HepG2 (cell line): Measurements from ENCODE around the gene ZBTB32. TPM values are rescaled to one million over a fixed set of nuclear protein-coding genes. Genes with fewer than 3 reads are reported as not detected.
A peak's percentile ranks its signal among the peaks of the same experiment; 100 is the strongest.

Experiments
- ATF6 ChIP-seq: sonication (generic); formaldehyde crosslinking; conservative IDR thresholded peaks from 2 replicates; pipeline ENCODE4 v1.4.0; 2020; ENCODE audit warnings: missing genetic modification reagents
- CBFB ChIP-seq: sonication (generic); formaldehyde crosslinking; IDR thresholded peaks from 2 replicates; pipeline ENCODE4 v1.4.0; 2020; ENCODE audit warnings: missing genetic modification reagents
- DMAP1 ChIP-seq: IDR thresholded peaks from 2 replicates; pipeline ENCODE4 v1.6.1; 2016
- ERF ChIP-seq: IDR thresholded peaks from 2 replicates; pipeline ENCODE4 v1.6.1; 2018; ENCODE audit warnings: missing biosample characterization, missing genetic modification reagents
- FOXA3 ChIP-seq: IDR thresholded peaks from 2 replicates; pipeline ENCODE4 v1.6.1; 2016; ENCODE audit warnings: missing genetic modification reagents, missing compliant biosample characterization
- HOXA9 ChIP-seq: sonication (generic); formaldehyde crosslinking; IDR thresholded peaks from 2 replicates; pipeline ENCODE4 v1.8.1; 2022; ENCODE audit warnings: missing genetic modification reagents, mild to moderate bottlenecking, moderate library complexity, borderline replicate concordance
- JUND ChIP-seq: sonication (generic); formaldehyde crosslinking; IDR thresholded peaks from 2 replicates; pipeline ENCODE4 v1.8.0; 2022; ENCODE audit warnings: mild to moderate bottlenecking, missing genetic modification reagents
- NCOR1 ChIP-seq: fragments of 200-600 bp; sonication (generic); IDR thresholded peaks from 2 replicates; pipeline ENCODE4 v1.7.0; 2017; ENCODE audit warnings: antibody characterized with exemption, low read length, borderline replicate concordance
- NFKBIZ ChIP-seq: IDR thresholded peaks from 2 replicates; pipeline ENCODE4 v1.6.1; 2018; ENCODE audit warnings: missing genetic modification reagents, missing compliant biosample characterization
- NKX3-1 ChIP-seq: sonication (generic); formaldehyde crosslinking; IDR thresholded peaks from 2 replicates; pipeline ENCODE4 v1.5.0; 2020; ENCODE audit warnings: missing genetic modification reagents
- NONO ChIP-seq, 2 experiments: fragments of 450-650 bp in 1 of 2; sonication (generic) in 1 of 2; formaldehyde crosslinking in 1 of 2; IDR thresholded peaks in 1 of 2; conservative IDR thresholded peaks in 1 of 2; 2 replicates each; pipeline versions ENCODE4 v1.6.1 to v1.8.0; 2017 to 2022; ENCODE audit warnings: mild to moderate bottlenecking in 1 of 2, missing genetic modification reagents in 1 of 2, moderate library complexity in 1 of 2
- POGK ChIP-seq: sonication (generic); formaldehyde crosslinking; conservative IDR thresholded peaks from 2 replicates; pipeline ENCODE4 v1.8.0; 2022; ENCODE audit warnings: mild to moderate bottlenecking, moderate library complexity, missing genetic modification reagents
- POLR2G ChIP-seq: fragments of 200-400 bp; formaldehyde crosslinking; IDR thresholded peaks from 2 replicates; pipeline ENCODE4 v1.6.1; 2018; ENCODE audit warnings: mild to moderate bottlenecking, low read depth, low read length, moderate library complexity
- REXO4 ChIP-seq: sonication (generic); formaldehyde crosslinking; IDR thresholded peaks from 2 replicates; pipeline ENCODE4 v1.8.0; 2022; ENCODE audit warnings: missing genetic modification reagents, mild to moderate bottlenecking, borderline replicate concordance
- SP1 ChIP-seq, 2 experiments: fragments of 450-650 bp in 1 of 2; sonication (generic) in 1 of 2; formaldehyde crosslinking in 1 of 2; IDR thresholded peaks; 2 replicates each; pipeline versions ENCODE4 v1.4.0 to v1.6.1; 2016 to 2020; ENCODE audit warnings: missing genetic modification reagents in 1 of 2
- SP140L ChIP-seq: sonication (generic); formaldehyde crosslinking; IDR thresholded peaks from 2 replicates; pipeline ENCODE4 v1.4.0; 2020; ENCODE audit warnings: missing genetic modification reagents, borderline replicate concordance
- THYN1 ChIP-seq: sonication (generic); formaldehyde crosslinking; IDR thresholded peaks from 2 replicates; pipeline ENCODE4 v1.8.1; 2023; ENCODE audit warnings: low read depth, mild to moderate bottlenecking, moderate library complexity, missing genetic modification reagents, borderline replicate concordance
- ZBTB38 ChIP-seq: sonication (generic); formaldehyde crosslinking; IDR thresholded peaks from 2 replicates; pipeline ENCODE4 v1.5.1; 2020; ENCODE audit warnings: mild to moderate bottlenecking, missing genetic modification reagents
- ZNF354B ChIP-seq: sonication (generic); formaldehyde crosslinking; IDR thresholded peaks from 2 replicates; pipeline ENCODE4 v1.8.0; 2022; ENCODE audit warnings: mild to moderate bottlenecking, missing genetic modification reagents
- ZNF605 ChIP-seq: sonication (generic); formaldehyde crosslinking; IDR thresholded peaks from 2 replicates; pipeline ENCODE4 v1.8.0; 2022; ENCODE audit warnings: mild to moderate bottlenecking, missing genetic modification reagents
- ZNF776 ChIP-seq: sonication (generic); formaldehyde crosslinking; IDR thresholded peaks from 2 replicates; pipeline ENCODE4 v1.4.0; 2020; ENCODE audit warnings: mild to moderate bottlenecking, missing genetic modification reagents
- polyA plus RNA-seq, 8 experiments: library from polyadenylated mRNA; depleted of rRNA in 3 of 8; stranded (reverse) in 7 of 8; unstranded in 1 of 8; fragments of >200 nt; fragmentation: Illumina TruSeq in 4 of 8; extraction: Trizol in 4 of 8; gene quantifications; 2 replicates each; pipeline versions ENCODE4 v1.2.1 to v1.2.3, GENCODE V29; 2011 to 2016; ENCODE audit warnings: low read depth in 4 of 8, missing spikeins in 1 of 8, mixed read lengths in 1 of 8; ENCODE audit not compliant: insufficient read depth in 1 of 8
- total RNA-seq, 5 experiments: library from RNA; depleted of rRNA; stranded (reverse); fragments of >200 nt; fragmentation: Illumina TruSeq; extraction: Trizol; gene quantifications; 2 replicates each; pipeline ENCODE4 v1.2.3, GENCODE V29; 2016; ENCODE audit warnings: low read depth in 1 of 5
- TF ChIP-seq, protein P1 (sequence below): sonication (generic); formaldehyde crosslinking; IDR thresholded peaks from 2 replicates; pipeline ENCODE4 v1.5.1; 2020; ENCODE audit warnings: mild to moderate bottlenecking, missing genetic modification reagents, moderate library complexity

Gene ZBTB32
- total and polyA plus RNA-seq, 2 of the 13 experiments (the other 11 are each of a cell fraction or from before 2014, with no cell fraction given) = not detected

DNA sequence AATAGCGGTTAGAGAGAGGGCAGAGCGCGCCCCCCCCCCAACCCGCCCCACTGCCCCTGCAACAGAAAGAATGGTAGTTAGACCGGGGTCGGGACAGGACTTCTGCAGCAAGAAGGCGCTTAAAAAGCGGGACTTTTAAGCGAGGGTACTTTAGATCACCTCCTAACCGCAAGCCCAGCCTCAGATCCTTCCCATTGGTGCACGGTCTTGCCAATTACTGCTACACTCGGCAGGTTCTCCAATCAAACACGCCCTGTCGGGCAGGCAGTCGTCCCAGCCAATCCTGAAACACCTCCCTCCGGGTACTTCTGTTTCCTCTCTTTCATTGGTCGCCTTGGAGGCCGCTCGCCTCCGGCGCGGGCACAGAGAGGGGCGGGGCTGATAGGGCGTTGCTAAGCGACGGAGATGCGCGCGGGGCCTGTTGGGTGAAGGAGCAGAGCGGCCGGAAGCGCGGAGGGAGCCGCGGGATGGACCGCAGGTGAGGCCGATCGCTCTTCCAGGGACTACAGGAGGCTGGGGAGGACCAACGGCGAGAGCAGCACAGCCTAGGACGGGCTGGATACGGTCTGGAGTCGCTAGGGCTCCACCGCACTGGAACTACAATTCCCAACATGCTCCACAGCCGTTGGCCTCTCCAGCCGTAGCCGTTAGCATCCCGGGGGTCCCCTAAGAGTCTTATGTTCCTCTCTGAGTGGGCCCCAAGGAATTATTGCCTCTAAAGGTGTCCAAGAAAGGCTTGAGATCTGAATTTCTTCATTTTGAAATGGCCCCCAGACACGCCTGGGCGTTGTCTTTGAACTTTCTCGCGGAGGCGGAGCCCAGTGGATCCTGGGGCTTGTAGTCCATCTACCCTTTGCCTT, 53.6 kb downstream of the ZBTB32 start, which contains the start of gene PROSER3 (continued):
- TF ChIP-seq, protein P1, sequence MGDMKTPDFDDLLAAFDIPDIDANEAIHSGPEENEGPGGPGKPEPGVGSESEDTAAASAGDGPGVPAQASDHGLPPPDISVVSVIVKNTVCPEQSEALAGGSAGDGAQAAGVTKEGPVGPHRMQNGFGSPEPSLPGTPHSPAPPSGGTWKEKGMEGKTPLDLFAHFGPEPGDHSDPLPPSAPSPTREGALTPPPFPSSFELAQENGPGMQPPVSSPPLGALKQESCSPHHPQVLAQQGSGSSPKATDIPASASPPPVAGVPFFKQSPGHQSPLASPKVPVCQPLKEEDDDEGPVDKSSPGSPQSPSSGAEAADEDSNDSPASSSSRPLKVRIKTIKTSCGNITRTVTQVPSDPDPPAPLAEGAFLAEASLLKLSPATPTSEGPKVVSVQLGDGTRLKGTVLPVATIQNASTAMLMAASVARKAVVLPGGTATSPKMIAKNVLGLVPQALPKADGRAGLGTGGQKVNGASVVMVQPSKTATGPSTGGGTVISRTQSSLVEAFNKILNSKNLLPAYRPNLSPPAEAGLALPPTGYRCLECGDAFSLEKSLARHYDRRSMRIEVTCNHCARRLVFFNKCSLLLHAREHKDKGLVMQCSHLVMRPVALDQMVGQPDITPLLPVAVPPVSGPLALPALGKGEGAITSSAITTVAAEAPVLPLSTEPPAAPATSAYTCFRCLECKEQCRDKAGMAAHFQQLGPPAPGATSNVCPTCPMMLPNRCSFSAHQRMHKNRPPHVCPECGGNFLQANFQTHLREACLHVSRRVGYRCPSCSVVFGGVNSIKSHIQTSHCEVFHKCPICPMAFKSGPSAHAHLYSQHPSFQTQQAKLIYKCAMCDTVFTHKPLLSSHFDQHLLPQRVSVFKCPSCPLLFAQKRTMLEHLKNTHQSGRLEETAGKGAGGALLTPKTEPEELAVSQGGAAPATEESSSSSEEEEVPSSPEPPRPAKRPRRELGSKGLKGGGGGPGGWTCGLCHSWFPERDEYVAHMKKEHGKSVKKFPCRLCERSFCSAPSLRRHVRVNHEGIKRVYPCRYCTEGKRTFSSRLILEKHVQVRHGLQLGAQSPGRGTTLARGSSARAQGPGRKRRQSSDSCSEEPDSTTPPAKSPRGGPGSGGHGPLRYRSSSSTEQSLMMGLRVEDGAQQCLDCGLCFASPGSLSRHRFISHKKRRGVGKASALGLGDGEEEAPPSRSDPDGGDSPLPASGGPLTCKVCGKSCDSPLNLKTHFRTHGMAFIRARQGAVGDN (CRISPR knock-in tag) = peak; percentile 61; the same call in 1 of the 2 replicates
- TF ChIP-seq ATF6 (no peak), JUND (CRISPR knock-in tag) (no peak), SP140L (CRISPR knock-in tag) (no peak), ZNF776 (CRISPR knock-in tag) (no peak), THYN1 (CRISPR knock-in tag) (no peak), ZNF605 (peak; percentile 55), POGK (CRISPR knock-in tag) (no peak), CBFB (CRISPR knock-in tag) (peak; percentile 97), SP1 (IDR thresholded peaks at IDR 0.05) (no peak), SP1 (CRISPR knock-in tag; IDR thresholded peaks at IDR 0.05) (peak; percentile 72), FOXA3 (CRISPR knock-in tag) (no peak; the same call in 1 of the 2 replicates), NONO (IDR thresholded peaks at IDR 0.05) (no peak), NONO (CRISPR knock-in tag; conservative IDR thresholded peaks at IDR 0.05) (no peak), ZNF354B (CRISPR knock-in tag) (no peak), NKX3-1 (CRISPR knock-in tag) (0 out of 2 replicates have a peak, but pooled peaks have one; percentile 47), ERF (0 out of 2 replicates have a peak, but pooled peaks have one; percentile 38), POLR2G (peak; percentile 65), ZBTB38 (CRISPR knock-in tag) (no peak; the same call in 1 of the 2 replicates), DMAP1 (CRISPR knock-in tag) (peak; percentile 67; the same call in 1 of the 2 replicates), NCOR1 (no peak), REXO4 (CRISPR knock-in tag) (no peak), HOXA9 (CRISPR knock-in tag) (no peak), NFKBIZ (CRISPR knock-in tag) (no peak)
